ENCODE results near the gene CA10.

The CA10 gene

DNA sequence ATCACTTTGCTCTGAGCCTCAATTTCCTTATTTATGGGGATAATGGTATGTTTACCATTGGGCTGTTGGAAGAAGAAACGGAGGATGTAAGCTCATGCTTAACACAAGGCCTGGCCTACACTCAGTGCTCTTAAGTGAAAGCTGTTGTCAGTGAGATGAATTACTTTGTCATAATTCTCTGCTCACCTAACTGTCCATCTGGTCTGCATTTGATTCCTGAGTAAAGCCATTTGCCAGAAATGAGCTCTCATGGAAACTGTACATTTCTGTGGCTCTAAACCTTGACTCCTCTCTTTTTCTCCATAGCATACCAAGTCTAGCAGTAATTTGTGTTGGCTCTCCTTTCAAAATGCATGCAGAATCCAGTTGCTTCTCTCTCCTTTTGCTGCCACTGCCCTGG is 452.4 kb downstream of the CA10 start:
- FAIRE-seq (no peak), DNase-seq (ENCODE audit: insufficient read length) (no peak)
- TF ChIP-seq TAF1 (IDR thresholded peaks at IDR 0.05; ENCODE audit: borderline replicate concordance, low read depth, low read length), result no peak
- no peak for TF ChIP-seq POLR2AphosphoS5 (IDR thresholded peaks at IDR 0.05; ENCODE audit: low read depth, low read length)
- no peak for TF ChIP-seq POLR2A (IDR thresholded peaks at IDR 0.05; ENCODE audit: low read depth, low read length)

DNA sequence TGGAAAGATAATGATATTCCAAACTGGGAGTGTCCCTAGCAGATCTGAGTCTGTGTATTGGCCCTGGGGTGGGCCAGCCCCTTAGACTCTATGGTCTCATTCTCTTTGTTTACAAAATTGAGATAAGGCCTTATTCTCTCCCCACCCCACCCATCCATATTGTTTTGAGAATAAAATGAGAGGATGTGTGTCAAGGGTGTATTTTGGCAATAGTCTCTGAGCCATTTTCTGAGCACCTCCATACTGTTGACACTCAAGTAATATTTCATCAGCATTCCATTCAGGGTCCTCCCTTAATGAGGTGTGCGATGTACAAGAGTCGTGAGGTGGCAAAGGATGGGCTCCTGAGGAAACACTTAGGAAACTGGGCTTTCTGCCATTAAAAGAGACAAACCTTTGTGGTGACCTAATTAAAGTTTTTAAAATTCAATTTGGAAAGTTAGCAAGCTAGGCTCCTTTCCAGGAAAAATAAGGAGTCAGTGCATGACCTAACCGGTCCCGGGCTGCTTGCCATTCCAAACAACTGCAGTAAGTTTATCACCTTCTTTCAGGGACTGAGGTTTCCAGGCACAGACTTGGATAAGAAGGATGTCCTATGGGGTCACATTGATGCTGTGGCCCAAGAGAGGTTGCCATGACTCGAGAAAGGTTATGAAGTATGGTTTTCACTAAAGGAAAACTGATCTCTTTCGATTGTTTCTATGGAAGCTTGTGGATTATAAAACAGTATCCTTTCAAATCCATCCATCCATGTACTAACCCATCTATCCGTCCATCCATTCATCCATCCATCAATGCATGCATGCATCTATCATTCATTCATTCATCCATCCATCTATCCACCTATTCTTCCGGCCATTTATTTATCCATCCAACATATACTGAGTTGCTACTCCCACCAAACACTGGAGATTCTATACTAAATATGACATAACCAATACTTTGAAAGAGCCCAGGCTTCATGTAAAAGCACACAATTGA is 454.9 kb downstream of the CA10 start:
- DNase-seq (ENCODE audit: insufficient read length) (no peak), FAIRE-seq (no peak)
- TF ChIP-seq POLR2AphosphoS5 (IDR thresholded peaks at IDR 0.05; ENCODE audit: low read depth, low read length) (no peak), POLR2A (IDR thresholded peaks at IDR 0.05; ENCODE audit: low read depth, low read length) (no peak), TAF1 (IDR thresholded peaks at IDR 0.05; ENCODE audit: borderline replicate concordance, low read depth, low read length) (no peak)

- no peak for FAIRE-seq
- no peak for DNase-seq (ENCODE audit: insufficient read length)
- TF ChIP-seq TAF1 (IDR thresholded peaks at IDR 0.05; ENCODE audit: borderline replicate concordance, low read depth, low read length) (no peak), POLR2AphosphoS5 (IDR thresholded peaks at IDR 0.05; ENCODE audit: low read depth, low read length) (no peak), POLR2A (IDR thresholded peaks at IDR 0.05; ENCODE audit: low read depth, low read length) (no peak)
Measured at GRCh38 chr17:51702963-51703360, 455.6 kb downstream of the CA10 start.

GRCh38 chr17:51701501-51701900 is 457.0 kb downstream of the CA10 start:
- TF ChIP-seq POLR2AphosphoS5 (IDR thresholded peaks at IDR 0.05; ENCODE audit: low read depth, low read length), result no peak
- TF ChIP-seq POLR2A (IDR thresholded peaks at IDR 0.05; ENCODE audit: low read depth, low read length), result no peak
- no peak for TF ChIP-seq TAF1 (IDR thresholded peaks at IDR 0.05; ENCODE audit: borderline replicate concordance, low read depth, low read length)
- FAIRE-seq (no peak), DNase-seq (ENCODE audit: insufficient read length) (no peak)

- DNase-seq (ENCODE audit: insufficient read length), result no peak
- TF ChIP-seq POLR2AphosphoS5 (IDR thresholded peaks at IDR 0.05; ENCODE audit: low read depth, low read length), result no peak
- no peak for TF ChIP-seq POLR2A (IDR thresholded peaks at IDR 0.05; ENCODE audit: low read depth, low read length)
- no peak for TF ChIP-seq TAF1 (IDR thresholded peaks at IDR 0.05; ENCODE audit: borderline replicate concordance, low read depth, low read length)
- no peak for FAIRE-seq
Measured at GRCh38 chr17:51700011-51700760, 458.3 kb downstream of the CA10 start.

DNA sequence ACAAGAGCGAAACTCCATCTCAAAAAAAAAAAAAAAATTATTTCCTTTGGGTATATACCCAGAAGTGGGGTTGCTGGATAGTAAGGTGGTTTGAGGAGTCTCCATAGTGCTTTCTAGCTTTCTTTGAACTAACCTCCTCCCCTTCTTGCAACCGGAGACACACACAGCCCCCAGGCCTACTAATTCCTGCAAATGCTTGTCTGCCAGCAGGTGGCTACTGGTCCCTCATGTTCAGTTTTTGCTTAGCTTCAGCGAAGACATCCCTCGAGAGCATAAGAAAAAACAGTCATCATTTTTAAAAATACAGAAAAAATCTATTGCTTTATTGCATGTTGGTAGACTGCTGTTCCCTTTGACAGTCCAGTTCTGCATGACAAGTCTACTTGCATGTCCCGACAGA is 459.2 kb downstream of the CA10 start:
- FAIRE-seq, result no peak
- TF ChIP-seq POLR2AphosphoS5 (IDR thresholded peaks at IDR 0.05; ENCODE audit: low read depth, low read length) (no peak), TAF1 (IDR thresholded peaks at IDR 0.05; ENCODE audit: borderline replicate concordance, low read depth, low read length) (no peak), POLR2A (IDR thresholded peaks at IDR 0.05; ENCODE audit: low read depth, low read length) (no peak)

DNA sequence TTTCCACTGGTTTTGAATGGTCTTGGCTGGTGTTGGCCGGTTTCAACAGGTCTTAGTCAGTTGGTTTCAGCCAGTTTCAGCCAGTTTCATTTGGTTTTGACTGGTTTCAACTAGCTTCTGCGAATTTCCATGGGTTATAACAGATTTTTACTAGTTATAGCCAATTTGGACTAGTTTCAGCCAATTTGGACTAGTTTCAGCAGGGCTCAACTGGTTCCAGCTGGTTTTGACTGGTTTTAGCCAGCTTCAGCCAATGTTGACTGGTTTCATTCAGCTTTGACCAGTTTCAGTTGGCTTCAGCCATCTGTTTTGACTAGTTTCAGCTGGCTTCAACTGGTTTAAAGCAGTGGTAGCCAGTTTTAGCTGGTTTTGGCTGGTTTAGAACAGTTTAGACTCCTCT is 465.6 kb downstream of the CA10 start:
- DNase-seq (ENCODE audit: insufficient read length) (no peak), FAIRE-seq (no peak)

More for the DNA sequence above, 459.2 kb downstream of the CA10 start:
- DNase-seq (ENCODE audit: insufficient read length), result no peak

GRCh38 chr17:51687887-51688286 is 470.6 kb downstream of the CA10 start:
- no peak for FAIRE-seq

More for the DNA sequence above, 465.6 kb downstream of the CA10 start:
- TF ChIP-seq POLR2A (IDR thresholded peaks at IDR 0.05; ENCODE audit: low read depth, low read length) (no peak), TAF1 (IDR thresholded peaks at IDR 0.05; ENCODE audit: borderline replicate concordance, low read depth, low read length) (no peak), POLR2AphosphoS5 (IDR thresholded peaks at IDR 0.05; ENCODE audit: low read depth, low read length) (no peak)

DNA sequence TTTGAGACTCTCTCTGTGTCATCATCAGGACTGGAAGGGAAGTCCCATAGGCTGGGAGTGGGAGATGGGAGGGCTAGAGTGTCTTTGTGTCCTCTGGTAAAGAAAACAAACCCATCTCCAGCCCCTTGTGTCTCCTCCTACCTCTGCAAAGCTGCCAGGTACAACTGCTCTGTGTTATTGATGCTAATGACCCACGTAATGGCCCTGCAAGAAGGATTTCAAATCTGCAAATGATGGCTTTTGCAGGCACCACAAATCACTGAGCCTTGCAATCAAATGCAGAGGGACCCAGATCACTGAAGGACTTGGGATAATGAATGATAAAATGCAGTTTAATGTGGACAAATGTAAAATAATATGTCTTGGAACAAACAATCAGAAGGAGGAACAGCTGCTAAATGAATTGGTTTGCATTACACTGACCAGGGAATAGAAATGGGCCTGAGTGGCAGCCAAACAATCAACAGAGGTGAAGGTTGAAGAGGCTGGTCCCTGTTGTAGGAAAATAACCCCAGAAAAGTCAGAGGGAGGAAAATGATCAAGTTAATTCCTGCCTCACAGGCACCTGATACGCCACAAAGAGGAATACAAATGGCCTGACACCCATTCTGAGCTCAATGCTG is 473.1 kb downstream of the CA10 start:
- no peak for FAIRE-seq
- DNase-seq (ENCODE audit: insufficient read length), result no peak
- TF ChIP-seq POLR2A (IDR thresholded peaks at IDR 0.05; ENCODE audit: low read depth, low read length) (no peak), POLR2AphosphoS5 (IDR thresholded peaks at IDR 0.05; ENCODE audit: low read depth, low read length) (no peak), TAF1 (IDR thresholded peaks at IDR 0.05; ENCODE audit: borderline replicate concordance, low read depth, low read length) (no peak)

More at GRCh38 chr17:51687887-51688286, 470.6 kb downstream of the CA10 start:
- DNase-seq (ENCODE audit: insufficient read length), result no peak
- TF ChIP-seq POLR2A (IDR thresholded peaks at IDR 0.05; ENCODE audit: low read depth, low read length), result no peak
- no peak for TF ChIP-seq POLR2AphosphoS5 (IDR thresholded peaks at IDR 0.05; ENCODE audit: low read depth, low read length)
- TF ChIP-seq TAF1 (IDR thresholded peaks at IDR 0.05; ENCODE audit: borderline replicate concordance, low read depth, low read length), result no peak

DNA sequence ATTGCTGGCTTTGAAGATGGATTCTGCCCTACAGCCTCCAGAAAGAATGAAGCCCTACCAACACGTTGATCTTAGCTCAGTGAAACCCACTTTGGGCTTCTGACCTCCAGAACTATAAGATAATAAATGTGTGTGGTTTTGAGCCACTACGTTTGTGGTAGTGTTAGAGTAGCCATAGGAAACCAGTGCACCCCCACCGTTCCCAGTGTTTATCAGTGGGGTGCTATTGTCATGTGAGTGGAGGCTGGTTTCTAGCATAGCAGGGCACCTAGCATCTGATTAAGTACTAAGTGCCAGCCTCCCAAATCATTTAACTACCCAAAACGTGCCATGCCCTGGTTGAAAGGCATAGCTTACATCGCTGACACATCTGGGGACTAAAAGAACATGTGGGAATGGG is 474.3 kb downstream of the CA10 start:
- TF ChIP-seq POLR2A (IDR thresholded peaks at IDR 0.05; ENCODE audit: low read depth, low read length), result no peak
- no peak for TF ChIP-seq TAF1 (IDR thresholded peaks at IDR 0.05; ENCODE audit: borderline replicate concordance, low read depth, low read length)
- TF ChIP-seq POLR2AphosphoS5 (IDR thresholded peaks at IDR 0.05; ENCODE audit: low read depth, low read length), result no peak
- FAIRE-seq (no peak), DNase-seq (ENCODE audit: insufficient read length) (no peak)

GRCh38 chr17:51683291-51683690 is 475.2 kb downstream of the CA10 start:
- FAIRE-seq (no peak), DNase-seq (ENCODE audit: insufficient read length) (no peak)
- no peak for TF ChIP-seq POLR2AphosphoS5 (IDR thresholded peaks at IDR 0.05; ENCODE audit: low read depth, low read length)
- TF ChIP-seq TAF1 (IDR thresholded peaks at IDR 0.05; ENCODE audit: borderline replicate concordance, low read depth, low read length), result no peak
- no peak for TF ChIP-seq POLR2A (IDR thresholded peaks at IDR 0.05; ENCODE audit: low read depth, low read length)
